Prostate gland (tissue), 2 donors: ENCODE data around the gene DLX4. TPM values are rescaled to one million over a fixed set of nuclear protein-coding genes. Genes with fewer than 3 reads are reported as not detected.

Source experiments
- DNase-seq: peaks from one replicate; pipeline ENCODE4 v3.0.0-alpha.2; 2019; ENCODE audit warnings: low spot score
- H3K27ac ChIP-seq, 2 donors: fragments of 200-600 bp; sonication (generic); 2 replicates each; pipeline ENCODE4 v1.5.1; 2017 to 2019
- H3K27me3 ChIP-seq: fragments of 200-600 bp; sonication (generic); replicated peaks from 2 replicates; pipeline ENCODE4 v1.5.1; 2019; ENCODE audit not compliant: insufficient read depth
- H3K36me3 ChIP-seq, 2 donors: fragments of 200-600 bp; sonication (generic); 1 replicate in 1 of 2; 2 replicates in 1 of 2; pipeline versions ENCODE4 v1.5.1 to v1.8.1; 2017 to 2019
- H3K4me1 ChIP-seq: fragments of 200-600 bp; sonication (generic); replicated peaks from 2 replicates; pipeline ENCODE4 v1.5.1; 2019
- H3K4me3 ChIP-seq, 2 donors: fragments of 200-600 bp; sonication (generic); 2 replicates each; pipeline ENCODE4 v1.5.1; 2017 to 2019
- H3K9me3 ChIP-seq: fragments of 200-600 bp; sonication (generic); 2 replicates; pipeline ENCODE4 v1.5.1; 2017
- CTCF ChIP-seq, 4 experiments: fragments of 200-600 bp in 2 of 4; fragments of 450-650 bp in 2 of 4; sonication (generic) in 2 of 4; IDR thresholded peaks; 1 replicate in 3 of 4; 2 replicates in 1 of 4; pipeline ENCODE4 v1.5.1; 2016 to 2019; ENCODE audit warnings: antibody characterized with exemption in 4 of 4, mild to moderate bottlenecking in 2 of 4, moderate library complexity in 2 of 4
- POLR2A ChIP-seq: fragments of 450-650 bp; IDR thresholded peaks from one replicate; pipeline ENCODE4 v1.6.1; 2016; ENCODE audit warnings: antibody characterized with exemption, mild to moderate bottlenecking
- POLR2AphosphoS5 ChIP-seq: sonication (generic); formaldehyde crosslinking; IDR thresholded peaks from one replicate; pipeline ENCODE4 v1.6.1; 2017; ENCODE audit warnings: antibody characterized with exemption
- WGBS: methylation state at CpG from one replicate; pipeline ENCODE4 v1.1.5; 2018; 5-methylcytosine and 5-hydroxymethylcytosine counted together
- intact Hi-C: fragments of 100-400 bp; cut with DNase I; formaldehyde crosslinking; loops from one replicate; pipeline ENCODE4 v1.14.2; 2022
- total RNA-seq, 2 donors: library from RNA; depleted of rRNA; stranded (reverse); fragments of >200 nt; gene quantifications; one replicate each; pipeline ENCODE4 v1.1.0, GENCODE V29; 2016

DLX4 gene
- total RNA-seq, 2 donors from 2014 or later = not detected

GRCh38 chr17:49977463-49978389, 8.7 kb downstream of the DLX4 start:
- peaks cover 7% of the 10 kb centered on the region for H3K27me3 ChIP-seq
- H3K9me3 ChIP-seq = no peaks in the 10 kb centered on the region
- intact Hi-C loops = no loop called here
- WGBS = 54% methylated on average over 7 of the region's 7 CpGs
- H3K27ac ChIP-seq = no peak overlapping the region
- TF ChIP-seq CTCF (IDR thresholded peaks at IDR 0.05) (no peak), POLR2AphosphoS5 (no peak), POLR2A (no peak)
- no peaks in the 10 kb centered on the region for H3K36me3 ChIP-seq
- H3K4me1 ChIP-seq = no peaks in the 10 kb centered on the region
- no peak overlapping the region for H3K4me3 ChIP-seq
- no peak for DNase-seq

- Histone ChIP-seq H3K27ac (no peak overlapping the region), H3K9me3 (no peaks in the 10 kb centered on the region), H3K4me1 (no peaks in the 10 kb centered on the region), H3K36me3 (no peaks in the 10 kb centered on the region), H3K4me3 (no peak overlapping the region), H3K27me3 (no peaks in the 10 kb centered on the region)
- TF ChIP-seq CTCF (IDR thresholded peaks at IDR 0.05) = no peak
- TF ChIP-seq POLR2A = no peak
- TF ChIP-seq POLR2AphosphoS5 = no peak
- intact Hi-C loops = no loop called here
- no peak for DNase-seq
- WGBS = 84% methylated on average over 13 of the region's 13 CpGs
These were observed 9.5 kb downstream of the DLX4 start for GRCh38 chr17:49978501-49978900.

- H3K27me3 ChIP-seq = no peaks in the 10 kb centered on the region
- H3K9me3 ChIP-seq = no peaks in the 10 kb centered on the region
- H3K4me3 ChIP-seq = no peak overlapping the region
- WGBS = 94% methylated on average over 4 of the region's 4 CpGs
- intact Hi-C loops = no loop called here
- no peaks in the 10 kb centered on the region for H3K36me3 ChIP-seq
- no peak for DNase-seq
- no peak for TF ChIP-seq POLR2A
- no peak for TF ChIP-seq CTCF (IDR thresholded peaks at IDR 0.05)
- no peak for TF ChIP-seq POLR2AphosphoS5
- no peaks in the 10 kb centered on the region for H3K4me1 ChIP-seq
- no peak overlapping the region for H3K27ac ChIP-seq
These were observed 10.9 kb downstream of the DLX4 start for GRCh38 chr17:49979748-49980479.

- Histone ChIP-seq H3K4me3 (no peak overlapping the region), H3K27me3 (no peaks in the 10 kb centered on the region), H3K36me3 (no peaks in the 10 kb centered on the region), H3K4me1 (no peaks in the 10 kb centered on the region), H3K27ac (no peak overlapping the region), H3K9me3 (no peaks in the 10 kb centered on the region)
- intact Hi-C loops = no loop called here
- WGBS = 46% methylated on average over 7 of the region's 7 CpGs
- DNase-seq = no peak
- TF ChIP-seq POLR2AphosphoS5 = no peak
- TF ChIP-seq CTCF (IDR thresholded peaks at IDR 0.05) = no peak
- no peak for TF ChIP-seq POLR2A
These were observed 11.8 kb downstream of the DLX4 start for GRCh38 chr17:49980703-49981197.
